Stimulated activated CD4-positive, alpha-beta T cell treated with anti-CD3 and anti-CD28 coated beads, TNF-alpha, amount 100 ng/mL, for 48 hours (primary cell): ENCODE data around the gene NEURL1B.
"Not testable (repeated sequence)": the region's sequence is repeated elsewhere in the genome, so short reads cannot be mapped to it uniquely, and the experiment has no call there.

Experiments
- DNase-seq, 3 donors: peaks; one replicate each; pipeline ENCODE4 v3.0.0-alpha.2; 2020; ENCODE audit warnings: low read depth in 3 of 3

NEURL1B gene

GRCh38 chr5:172656496-172656895, 15.4 kb downstream of the NEURL1B start:
- DNase-seq = not testable (repeated sequence)

GRCh38 chr5:172657524-172658233, 16.6 kb downstream of the NEURL1B start:
- DNase-seq = not testable (repeated sequence)

GRCh38 chr5:172658391-172658790, 17.3 kb downstream of the NEURL1B start:
- no peak for DNase-seq

GRCh38 chr5:172658961-172659501, 18.0 kb downstream of the NEURL1B start:
- no peak for DNase-seq

- DNase-seq = no peak
These were observed 18.5 kb downstream of the NEURL1B start for GRCh38 chr5:172659570-172659908.

GRCh38 chr5:172659909-172660628, 19.0 kb downstream of the NEURL1B start:
- DNase-seq = no peak

GRCh38 chr5:172660974-172661373, 19.9 kb downstream of the NEURL1B start:
- DNase-seq = no peak

GRCh38 chr5:172661526-172661925, 20.5 kb downstream of the NEURL1B start:
- no peak for DNase-seq

- DNase-seq = no peak
These were observed 21.5 kb downstream of the NEURL1B start for GRCh38 chr5:172662596-172662995.

GRCh38 chr5:172664018-172664417, 23.0 kb downstream of the NEURL1B start:
- DNase-seq = no peak

- DNase-seq = no peak
These were observed 23.8 kb downstream of the NEURL1B start for GRCh38 chr5:172664681-172665541.

- no peak for DNase-seq
These were observed 25.2 kb downstream of the NEURL1B start for GRCh38 chr5:172666251-172666650.

- no peak for DNase-seq
These were observed 26.9 kb downstream of the NEURL1B start for GRCh38 chr5:172667786-172668593.

- no peak for DNase-seq
These were observed 27.6 kb downstream of the NEURL1B start for GRCh38 chr5:172668594-172669071.

GRCh38 chr5:172669386-172670004, 28.4 kb downstream of the NEURL1B start:
- DNase-seq = no peak

GRCh38 chr5:172670005-172670402, 28.9 kb downstream of the NEURL1B start:
- DNase-seq = no peak

GRCh38 chr5:172670444-172670843, 29.4 kb downstream of the NEURL1B start:
- no peak for DNase-seq

- no peak for DNase-seq
These were observed 30.0 kb downstream of the NEURL1B start for GRCh38 chr5:172671091-172671490.

- DNase-seq = no peak
These were observed 31.6 kb downstream of the NEURL1B start for GRCh38 chr5:172672681-172673080.

GRCh38 chr5:172674155-172674554, 33.1 kb downstream of the NEURL1B start:
- DNase-seq = no peak
